ENCODE data around the gene LCN10. TPM values are rescaled to one million over a fixed set of nuclear protein-coding genes. Genes with fewer than 3 reads are reported as not detected.
"Not testable (repeated sequence)": the region's sequence is repeated elsewhere in the genome, so short reads cannot be mapped to it uniquely, and the experiment has no call there.

The LCN10 gene
- total RNA-seq, 1 experiment from 2014 or later = not detected

DNA sequence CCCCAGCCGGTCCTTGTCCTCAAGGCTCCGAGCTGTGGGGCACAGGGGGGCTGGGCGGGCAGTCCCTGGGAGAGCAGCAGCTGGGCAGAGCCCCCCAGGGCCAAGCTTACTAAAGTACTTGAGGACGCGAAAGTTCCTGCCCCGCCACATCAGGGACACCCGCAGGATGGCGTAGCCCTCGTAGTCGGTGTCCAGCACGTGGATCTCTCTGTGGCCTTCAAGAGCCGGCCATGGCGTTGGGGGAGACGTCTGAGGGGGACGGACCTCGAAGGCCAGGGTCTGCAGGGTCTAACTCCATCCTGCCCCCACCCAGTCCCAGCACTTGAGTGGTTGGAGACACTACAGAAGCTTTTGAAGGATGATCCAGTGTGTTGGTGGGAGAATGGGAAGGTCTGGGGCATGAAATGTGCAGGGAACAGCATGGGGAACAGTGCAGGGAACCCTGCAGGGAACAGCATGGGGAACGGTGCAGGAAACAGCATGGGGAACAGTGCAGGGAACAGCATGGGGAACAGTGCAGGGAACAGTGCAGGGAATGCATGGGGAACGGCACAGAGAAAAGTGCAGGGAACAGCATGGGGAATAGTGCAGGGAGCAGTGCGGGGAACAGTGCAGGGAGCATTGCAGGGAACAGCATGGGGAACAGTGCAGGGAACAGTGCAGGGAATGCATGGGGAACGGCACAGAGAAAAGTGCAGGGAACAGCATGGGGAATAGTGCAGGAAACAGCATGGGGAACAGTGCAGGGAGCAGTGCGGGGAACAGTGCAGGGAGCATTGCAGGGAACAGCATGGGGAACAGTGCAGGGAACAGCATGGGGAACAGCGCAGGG lies 12.8 kb upstream of the LCN10 start:
- DNase-seq (ENCODE audit: low read depth) = not testable (repeated sequence)

DNA sequence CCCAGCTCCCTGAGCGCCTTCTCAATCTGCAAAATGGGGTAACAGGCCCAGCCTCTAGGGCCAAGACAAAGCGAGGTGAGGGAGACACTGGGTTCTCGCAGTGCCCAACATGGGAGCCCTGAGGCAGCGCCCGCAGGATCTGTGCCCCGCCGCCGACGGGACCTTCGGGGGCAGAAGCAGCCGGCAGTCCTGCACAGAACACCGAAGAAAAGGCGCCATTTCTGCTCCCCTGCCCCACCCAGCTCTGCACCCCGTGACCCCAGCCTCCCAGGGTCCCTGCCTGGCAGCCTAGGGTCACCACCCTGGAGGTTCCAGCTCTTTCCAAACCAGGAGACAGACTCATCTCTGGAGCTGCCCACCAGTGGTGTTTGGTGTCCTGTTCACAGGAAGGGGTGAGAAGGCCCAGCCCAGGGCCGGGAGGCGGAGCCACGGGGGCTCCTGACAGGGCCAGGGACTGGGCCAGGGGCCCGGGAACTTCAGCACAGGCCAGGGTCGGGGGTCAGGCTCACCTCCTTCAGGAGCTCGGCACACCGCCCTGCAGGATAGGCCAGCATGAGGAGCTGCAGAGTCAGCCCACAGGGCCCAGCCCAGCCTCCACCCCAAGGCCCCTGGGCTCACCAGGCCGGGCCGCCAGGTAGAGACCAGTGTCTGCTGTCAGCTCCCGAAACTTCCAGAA lies 12.0 kb upstream of the LCN10 start:
- DNase-seq (ENCODE audit: low read depth) = no peak

DNA sequence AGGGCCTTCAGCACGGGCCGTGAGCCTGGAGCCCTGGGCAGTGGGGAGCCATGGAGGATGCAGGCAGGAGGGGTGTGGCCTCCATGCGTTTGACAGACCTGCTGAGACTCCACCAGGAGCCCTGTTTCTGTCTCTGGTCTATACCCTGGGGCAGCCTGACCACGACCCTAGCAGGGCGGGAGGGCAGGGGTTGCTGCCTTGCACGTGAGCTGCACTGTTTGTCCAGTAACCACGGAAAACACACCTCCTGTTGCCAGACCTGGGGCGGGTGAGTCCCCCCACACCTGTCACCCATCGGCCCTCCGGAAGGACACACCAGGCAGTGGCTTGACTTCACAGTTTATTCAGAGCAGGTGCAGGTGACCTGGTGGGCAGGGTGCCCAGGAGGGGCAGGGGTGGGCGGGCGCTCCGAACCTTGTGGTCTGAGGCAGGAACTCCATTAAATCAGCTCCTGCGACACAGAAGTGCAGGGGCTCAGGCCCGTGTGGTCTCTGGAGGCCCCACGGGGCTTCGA lies 11.4 kb upstream of the LCN10 start:
- no peak for DNase-seq (ENCODE audit: low read depth)

DNA sequence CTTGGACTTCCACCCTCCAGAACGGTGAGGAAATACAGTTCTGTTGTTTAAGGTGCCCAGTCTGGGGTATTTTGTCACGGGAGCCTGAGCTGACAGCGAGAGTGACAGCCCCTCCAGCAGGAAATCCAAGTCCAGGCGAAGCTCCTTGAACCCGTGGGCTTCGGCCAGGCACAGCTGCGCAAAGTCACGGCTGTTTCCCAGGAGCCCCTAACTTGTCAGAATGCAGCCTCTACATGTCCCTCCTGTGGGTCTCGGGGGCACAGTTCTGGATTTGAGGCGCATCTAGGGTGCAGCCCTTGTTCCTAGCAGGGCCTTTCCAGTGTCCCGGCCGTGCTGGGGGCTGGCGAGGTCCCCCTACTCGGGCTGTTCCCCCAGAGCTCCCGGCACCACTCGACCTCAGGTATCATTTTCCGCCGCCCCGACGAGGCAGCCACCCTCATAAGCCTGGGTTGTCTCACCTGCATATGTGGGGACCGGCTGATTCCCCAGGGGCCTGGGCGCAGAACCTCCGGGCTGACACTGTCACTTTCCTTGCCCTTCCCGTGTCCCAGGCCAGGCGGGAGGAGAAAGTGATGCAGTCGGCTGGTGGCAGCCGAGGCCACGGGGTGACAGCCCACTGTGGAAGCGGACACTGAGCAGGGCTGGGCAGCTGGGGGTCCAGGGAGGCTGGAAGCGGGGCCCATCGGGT lies 10.8 kb upstream of the LCN10 start:
- DNase-seq (ENCODE audit: low read depth) = no peak

DNA sequence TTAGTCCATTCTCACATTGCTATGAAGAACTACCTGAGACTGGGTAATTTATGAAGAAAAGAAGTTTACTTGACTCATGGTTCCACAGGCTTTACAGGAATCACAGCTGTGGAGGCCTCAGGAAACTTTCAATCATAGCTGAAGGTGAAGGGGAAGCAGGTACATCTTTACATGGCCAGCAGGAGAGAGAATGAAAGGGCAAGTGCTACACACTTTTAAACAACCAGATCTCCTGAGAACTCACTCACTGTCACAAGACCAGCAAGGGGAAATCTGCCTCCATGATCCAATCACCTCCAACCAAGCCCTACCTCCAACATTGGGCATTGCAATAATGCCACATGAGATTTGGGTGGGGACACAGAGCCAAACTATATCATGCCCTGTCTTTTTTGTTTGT lies 9.1 kb upstream of the LCN10 start:
- DNase-seq (ENCODE audit: low read depth) = no peak

DNA sequence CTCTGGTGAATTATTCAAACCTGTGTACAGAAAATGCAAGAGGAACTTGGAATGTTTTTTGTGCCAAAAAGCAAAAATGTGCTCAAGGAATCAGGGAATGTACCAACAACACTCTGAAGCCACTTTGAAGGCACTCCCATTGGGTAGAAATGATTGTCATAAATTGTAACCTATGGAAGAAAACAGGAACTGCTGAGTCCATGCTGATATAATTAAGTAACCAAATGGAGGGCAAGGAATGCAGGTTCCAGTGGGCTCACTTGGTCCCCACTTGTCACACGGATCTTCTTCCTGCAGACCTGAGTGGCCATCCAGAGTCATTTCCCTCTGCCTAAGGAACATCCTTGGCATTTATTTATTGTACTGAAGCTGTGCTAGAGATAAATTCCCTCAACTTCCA lies 8.5 kb upstream of the LCN10 start:
- DNase-seq (ENCODE audit: low read depth) = no peak

DNA sequence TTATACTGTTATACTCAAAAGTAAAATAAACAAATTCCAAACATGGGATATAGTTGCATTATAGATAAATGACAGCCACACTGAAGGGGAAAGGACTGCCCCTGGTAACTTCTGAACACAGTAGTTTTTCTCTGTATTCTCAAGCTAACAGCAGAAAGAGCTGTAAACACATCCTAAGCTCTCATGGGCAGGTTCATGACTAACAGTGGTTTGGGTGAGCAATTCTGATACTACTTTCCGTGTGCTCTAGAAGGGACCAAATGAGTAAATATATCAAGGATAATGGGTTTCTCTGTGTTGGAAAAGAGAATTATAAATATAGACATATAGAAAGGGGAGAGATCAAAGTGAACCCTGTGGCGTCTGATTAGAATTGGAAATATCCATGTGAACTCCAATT lies 7.8 kb upstream of the LCN10 start:
- DNase-seq (ENCODE audit: low read depth) = no peak

DNA sequence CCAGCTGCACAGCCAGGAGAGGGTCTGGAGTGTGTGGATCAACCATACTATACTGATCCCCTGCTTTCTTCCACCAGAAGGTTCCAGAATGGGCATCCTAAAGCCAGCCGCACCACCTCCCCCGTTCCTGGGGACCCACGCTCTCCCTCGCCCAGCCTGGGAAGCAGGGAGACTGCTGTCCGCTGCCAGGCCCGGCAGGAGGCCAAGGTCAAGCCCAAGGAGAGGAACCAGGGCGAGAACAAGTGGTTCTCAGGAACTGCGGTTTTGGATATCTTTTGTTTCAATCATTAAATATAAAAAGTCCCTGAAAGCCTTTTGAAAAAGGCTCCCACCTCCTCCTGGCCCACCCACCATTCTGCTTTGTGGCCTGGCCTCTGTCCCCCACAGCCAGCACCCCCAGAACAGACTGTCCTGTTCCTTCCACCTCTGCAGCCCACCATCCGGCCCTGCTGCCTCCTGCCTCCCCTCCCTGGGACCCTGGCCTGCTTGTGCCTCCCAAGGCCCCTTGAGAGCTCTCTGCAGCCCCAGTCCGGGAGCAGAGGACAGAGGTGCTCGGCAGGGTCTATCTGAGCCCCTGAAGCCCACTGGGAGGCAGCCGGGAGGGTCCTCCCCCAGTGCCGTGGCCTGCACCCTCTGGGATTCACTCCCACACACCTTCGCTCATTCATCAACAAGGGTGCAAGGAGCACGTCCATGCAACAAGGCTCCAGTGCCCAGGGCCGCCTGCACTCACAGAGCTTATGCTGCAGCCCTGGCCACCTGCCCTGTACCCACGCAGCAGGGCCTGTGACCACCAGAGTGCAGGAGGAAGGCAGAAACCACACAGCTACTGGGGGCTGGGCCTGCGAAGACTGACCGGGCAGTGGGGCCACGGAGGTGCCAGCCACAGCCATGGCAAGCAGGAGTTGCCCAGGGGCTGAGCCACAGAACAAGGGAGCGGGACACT lies 6.2 kb upstream of the LCN10 start:
- no peak for DNase-seq (ENCODE audit: low read depth)

DNA sequence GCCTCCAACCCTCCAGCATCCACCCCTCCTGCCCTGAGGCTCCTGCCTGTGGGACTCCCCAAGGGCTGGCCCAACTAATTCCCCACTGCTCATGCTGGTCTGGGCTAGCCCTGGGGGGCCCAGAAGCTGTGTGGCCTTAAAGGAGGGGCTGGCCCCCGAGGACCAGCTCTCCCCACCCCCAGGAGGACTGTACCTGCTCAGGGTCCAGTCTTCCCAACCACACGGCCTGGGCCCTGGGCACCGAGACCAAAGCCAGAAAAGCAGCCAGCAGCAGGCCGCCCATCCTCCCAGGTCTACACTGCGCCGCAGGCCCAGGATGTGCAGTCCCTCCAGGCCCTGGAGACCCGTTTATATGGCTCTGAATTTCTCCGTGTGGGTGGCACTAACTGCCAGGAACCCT lies 5.5 kb upstream of the LCN10 start, which contains the start of gene LCN6:
LCN6 (minus strand) TSS at position 325 of the 400 bp plus-strand sequence; CDS start at position 283, 42 bp downstream.
- no peak for DNase-seq (ENCODE audit: low read depth)

DNA sequence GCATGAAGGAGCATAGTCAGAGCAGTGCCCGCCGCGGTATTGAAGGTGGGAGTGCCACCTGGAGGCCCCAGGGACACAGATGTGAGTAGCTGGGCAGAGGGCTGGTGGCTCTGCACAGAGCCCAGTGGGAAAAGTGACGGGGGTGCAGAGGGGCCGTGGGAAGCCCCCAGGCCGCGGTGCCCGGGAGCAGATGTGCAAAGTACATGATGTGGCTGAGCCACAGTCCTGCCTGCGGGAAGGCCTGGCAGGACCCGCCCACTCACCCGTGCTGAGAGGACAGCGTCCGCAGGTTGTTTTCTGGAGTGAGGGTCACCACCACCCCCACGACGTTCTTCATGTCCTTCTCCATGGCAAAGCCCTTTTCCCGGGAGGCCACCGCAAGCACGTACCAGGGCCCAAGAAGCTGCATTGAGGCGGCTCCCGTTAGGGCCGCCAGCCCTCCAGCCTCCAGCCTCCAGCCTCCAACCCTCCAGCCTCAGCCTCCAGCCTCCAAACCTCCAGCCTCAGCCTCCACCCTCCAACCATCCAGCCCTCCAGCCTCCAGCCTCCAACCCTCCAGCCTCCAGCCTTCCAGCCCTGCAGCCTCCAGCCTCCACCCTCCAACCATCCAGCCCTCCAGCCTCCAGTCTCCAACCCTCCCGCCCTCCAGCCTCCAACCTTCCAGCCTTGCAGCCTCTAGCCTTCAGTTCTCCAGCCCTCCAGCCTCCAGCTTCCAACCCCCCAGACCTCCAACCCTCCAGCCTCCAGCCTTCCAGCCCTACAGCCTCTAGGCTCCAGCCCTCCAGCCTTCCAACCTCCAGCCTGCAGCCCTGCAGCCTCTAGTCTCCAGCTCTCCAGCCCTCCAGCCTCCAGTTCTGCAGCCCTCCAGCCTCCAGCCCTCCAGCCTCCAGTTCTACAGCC lies 4.7 kb upstream of the LCN10 start:
- DNase-seq (ENCODE audit: low read depth) = no peak

DNA sequence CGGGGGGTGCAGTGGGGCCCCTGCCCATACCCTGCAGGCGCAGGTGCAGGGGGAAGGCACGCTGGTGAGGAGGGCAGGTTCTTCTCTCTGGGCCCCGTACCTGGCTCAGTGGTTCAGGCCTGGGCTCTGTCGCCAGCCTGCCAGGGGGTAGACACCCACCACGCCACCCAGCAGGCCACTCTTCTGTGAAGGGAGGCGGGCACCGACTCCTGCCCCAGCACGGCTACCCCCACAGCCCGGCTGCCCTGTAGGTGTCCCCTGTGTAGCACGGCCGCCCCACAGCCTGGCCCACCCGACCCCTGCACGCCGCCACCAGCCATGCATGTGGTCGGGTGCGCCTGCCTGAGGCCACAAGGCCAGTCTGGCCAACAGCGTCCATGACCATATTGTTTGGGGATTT lies 3.9 kb upstream of the LCN10 start:
- no peak for DNase-seq (ENCODE audit: low read depth)

DNA sequence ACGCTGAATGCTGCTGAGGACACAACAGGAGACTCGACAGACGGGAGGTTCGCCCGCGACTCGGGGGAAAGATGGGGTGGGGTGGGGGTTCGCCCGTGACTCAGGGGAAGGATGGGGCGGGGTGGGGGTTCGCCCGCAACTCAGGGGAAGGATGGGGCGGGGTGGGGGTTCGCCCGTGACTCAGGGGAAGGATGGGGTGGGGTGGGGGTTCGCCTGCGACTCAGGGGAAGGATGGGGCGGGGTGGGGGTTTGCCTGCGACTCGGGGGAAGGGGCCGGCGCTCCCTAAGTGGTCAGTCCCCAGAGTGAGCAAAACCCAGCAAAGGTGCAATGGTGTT lies 3.4 kb upstream of the LCN10 start:
- no peak for DNase-seq (ENCODE audit: low read depth)

DNA sequence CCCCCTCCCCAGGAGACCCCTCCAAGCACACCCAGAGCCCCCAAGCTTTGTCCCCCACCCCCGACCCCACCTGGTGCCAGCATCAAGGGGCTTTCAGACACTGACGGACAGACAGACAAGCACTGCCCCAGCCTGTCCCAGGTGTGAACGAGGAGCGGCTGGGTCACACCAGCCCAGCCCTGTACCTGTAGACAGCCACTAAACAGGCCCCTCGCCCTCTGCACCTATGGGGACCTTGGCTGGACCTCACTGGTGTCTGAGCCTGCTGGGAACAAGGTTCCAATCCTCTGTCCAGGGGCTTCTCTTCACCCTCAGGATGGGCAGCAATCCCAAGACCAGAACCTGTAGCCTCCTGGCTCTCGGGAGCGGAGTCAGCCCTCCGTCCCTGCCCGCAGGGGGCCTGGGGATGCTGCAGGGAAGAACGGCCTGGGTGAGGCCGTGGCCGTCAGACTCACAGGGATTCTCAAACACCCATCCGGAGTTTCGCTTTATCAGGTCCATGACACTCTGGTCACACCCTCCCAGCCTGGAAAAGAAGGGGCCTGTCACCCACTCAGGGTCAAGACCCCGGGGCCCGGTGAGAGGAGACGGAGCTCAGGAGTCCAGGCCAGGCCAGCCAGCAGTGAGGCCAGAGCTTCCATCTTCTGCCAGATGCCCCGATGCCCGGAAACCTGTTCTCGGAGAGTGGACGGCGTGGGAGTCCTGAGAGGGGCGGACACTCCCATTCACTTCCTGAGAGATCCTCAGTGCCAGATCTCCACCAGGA lies 2.8 kb upstream of the LCN10 start:
- no peak for DNase-seq (ENCODE audit: low read depth)

DNA sequence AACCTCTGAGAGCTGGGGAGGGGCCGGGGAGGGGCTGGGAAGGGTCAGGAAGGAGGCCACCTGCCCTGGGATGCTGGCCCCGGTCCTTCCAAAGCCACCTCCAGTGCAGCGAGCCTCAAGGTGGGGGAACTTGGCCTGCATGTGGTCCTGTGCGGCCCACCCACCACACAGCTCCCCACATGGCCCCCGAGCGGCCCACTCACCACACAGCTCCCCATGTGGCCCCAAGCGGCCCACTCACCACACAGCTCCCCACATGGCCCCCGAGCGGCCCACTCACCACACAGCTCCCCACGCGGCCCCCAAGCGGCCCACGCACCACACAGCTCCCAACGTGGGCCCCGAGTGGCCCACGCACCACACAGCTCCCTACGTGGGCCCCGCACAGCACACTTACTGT lies 2.0 kb upstream of the LCN10 start:
- DNase-seq (ENCODE audit: low read depth) = no peak

DNA sequence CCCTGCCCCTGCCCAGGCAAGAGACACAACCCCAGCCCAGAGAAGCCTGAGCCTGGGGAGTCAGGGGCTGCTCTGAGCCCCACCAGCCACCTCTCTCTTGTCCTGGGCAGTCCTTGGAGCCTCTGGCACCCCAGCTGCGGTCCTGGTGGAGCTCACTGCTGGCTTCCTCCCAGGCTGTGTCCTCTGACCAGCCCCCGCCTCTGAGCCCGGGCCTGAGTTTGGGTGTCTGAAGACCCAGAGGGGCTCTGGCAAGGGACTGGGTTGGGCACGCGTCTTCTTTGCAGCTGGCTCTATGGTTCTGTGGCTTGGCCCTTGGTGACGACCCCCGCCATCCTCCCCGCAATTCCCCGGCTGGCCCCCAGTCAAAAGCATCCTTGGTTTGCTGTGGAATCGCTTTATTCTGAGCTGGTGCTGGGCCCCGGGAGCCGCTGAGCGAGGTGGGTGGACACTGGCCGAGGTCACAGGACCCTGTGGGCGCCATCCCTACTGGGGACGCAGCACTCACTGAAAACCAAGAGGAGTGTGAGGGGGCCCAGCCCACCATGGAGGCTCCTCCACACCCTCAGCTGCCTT lies 985 bp upstream of the LCN10 start:
- no peak for DNase-seq (ENCODE audit: low read depth)

DNA sequence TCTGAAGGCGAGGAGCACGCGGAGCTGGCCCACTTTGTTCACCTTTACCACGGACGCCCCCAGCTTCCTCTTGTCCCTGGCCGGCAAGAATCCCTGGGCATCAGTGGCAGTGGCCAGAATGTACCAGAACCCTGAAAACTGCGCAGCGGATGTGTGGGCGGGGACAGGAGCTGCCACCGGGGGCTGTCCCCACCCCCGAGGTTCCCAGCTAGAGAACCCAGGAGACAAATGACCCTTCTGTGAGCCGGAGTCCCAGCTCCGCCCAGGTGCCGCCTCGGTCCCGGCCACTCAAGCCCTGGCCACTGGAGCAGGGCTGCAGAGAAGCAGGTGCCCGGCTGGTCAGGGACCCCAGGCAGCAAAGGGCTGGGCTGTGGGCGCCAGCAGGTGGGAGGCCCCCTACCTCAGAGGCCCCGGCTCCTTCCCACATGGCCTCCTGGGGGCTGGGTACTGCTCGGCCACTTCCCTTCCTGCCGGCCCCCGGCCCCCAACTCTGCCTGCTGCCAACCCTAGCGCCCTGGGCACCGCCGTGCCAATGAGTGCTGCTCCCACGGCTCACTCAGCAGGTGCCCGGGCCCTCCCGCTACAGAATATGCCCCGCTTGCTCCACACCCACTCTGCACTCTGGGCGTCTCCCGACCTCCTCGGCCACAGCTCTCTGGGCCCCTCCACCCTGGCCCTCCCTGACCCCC lies 713 bp downstream of the LCN10 start:
- no peak for DNase-seq (ENCODE audit: low read depth)

DNA sequence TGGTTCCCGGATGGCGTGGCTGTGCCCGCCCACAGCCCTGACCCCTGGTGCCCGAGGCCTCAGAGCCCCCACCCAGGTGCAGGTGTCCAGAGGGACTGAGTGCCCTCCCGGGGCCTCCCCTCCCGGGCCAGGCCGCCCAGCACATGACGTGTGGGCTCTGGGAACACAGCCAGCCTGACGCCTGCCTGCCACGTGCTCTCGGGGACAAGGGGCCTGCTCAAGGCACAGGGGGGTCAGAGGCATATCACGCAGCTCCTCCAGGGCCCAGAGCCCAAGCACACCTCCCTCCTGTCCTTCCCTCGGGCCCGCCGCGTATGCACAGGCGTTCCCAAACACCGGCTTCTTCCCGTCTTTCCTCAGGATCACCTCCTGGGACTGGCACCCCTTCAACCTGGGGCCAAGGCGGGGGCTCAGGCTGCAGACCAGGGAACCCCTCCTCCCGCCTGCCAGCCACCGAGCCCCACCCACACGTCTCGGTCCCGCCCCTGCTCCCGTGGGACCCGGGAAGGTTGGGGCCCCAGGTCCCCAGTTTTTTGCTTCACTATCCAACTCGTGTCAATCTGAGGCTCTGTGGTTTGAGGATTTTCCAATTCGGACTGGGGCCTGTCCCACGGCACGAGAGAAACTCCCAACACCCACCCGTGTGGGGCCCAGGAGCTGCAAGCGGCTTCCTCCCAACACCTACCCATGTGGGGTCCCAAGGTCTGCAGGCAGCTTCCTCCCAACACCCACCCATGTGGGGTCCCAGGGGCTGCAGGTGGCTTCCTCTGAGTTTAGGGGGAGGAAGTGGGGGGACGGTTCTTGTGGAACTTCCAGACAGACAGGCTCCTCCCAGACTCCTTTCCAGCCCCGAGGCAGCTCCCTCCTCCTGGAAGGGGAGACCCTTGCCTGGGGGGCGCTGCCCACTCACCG lies 1.5 kb downstream of the LCN10 start:
- no peak for DNase-seq (ENCODE audit: low read depth)

DNA sequence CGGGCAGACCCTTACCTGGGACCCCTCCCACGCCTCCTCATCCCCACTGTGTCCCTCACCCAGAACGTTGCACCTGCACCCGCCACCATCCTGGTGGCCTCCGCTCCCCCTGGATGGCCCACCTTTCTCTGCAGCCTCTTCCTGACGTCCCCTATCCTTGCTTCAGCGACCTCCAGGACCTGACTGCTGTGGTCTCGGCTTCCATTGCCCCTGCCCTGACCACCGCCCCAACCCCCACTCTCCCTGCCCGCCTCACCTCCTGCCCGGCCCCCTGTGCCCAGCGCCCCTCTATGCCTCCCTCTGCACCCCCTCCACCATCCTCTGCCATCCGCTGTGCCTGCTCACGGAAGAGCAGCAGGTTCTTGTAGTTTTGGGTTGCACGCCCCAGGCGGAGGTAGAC lies 2.2 kb downstream of the LCN10 start:
- DNase-seq (ENCODE audit: low read depth) = no peak
